K562 (cell line): ENCODE results near the gene MARS2.

Experiments
- HNRNPH1 ChIP-seq: fragments of 200-400 bp; formaldehyde crosslinking; optimal IDR thresholded peaks from 2 replicates; pipeline ENCODE3; 2017; ENCODE audit warnings: low read depth, mild to moderate bottlenecking, low read length, moderate library complexity
- SAFB2 ChIP-seq: fragments of 200-400 bp; formaldehyde crosslinking; IDR thresholded peaks from 2 replicates; pipeline ENCODE4 v1.6.1; 2018; ENCODE audit warnings: borderline replicate concordance, low read length, low read depth, moderate library complexity; ENCODE audit not compliant: severe bottlenecking
- TF ChIP-seq, protein P1 (sequence below), 3 experiments: IDR thresholded peaks in 2 of 3; conservative IDR thresholded peaks in 1 of 3; 2 replicates each; pipeline ENCODE4 v1.5.1; 2011 to 2012; ENCODE audit warnings: low read length in 3 of 3, mild to moderate bottlenecking in 3 of 3, control low read depth in 2 of 3, improper control_type of control experiment in 1 of 3, inconsistent platforms in 1 of 3, low read depth in 1 of 3, mixed read lengths in 1 of 3, moderate library complexity in 1 of 3; ENCODE audit not compliant: insufficient read depth in 2 of 3

DNA sequence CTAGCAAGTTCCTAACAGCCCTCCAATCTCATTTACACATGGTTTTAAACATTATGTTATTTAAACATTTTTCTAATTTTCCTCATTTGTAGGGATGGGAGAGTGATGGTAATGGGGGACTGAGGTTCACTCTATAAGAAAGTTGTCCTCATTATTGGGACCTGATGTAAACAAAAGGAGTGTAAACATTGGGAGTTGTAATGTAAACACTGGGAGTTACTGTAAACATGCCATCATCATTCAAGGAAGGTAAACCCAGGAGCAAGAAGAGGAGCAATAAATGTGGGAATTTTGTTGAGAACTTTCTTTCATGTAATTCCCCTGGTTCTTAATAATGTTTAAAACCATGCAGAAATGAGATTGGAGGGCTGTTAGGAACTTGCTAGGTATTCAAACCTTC lies 47.6 kb upstream of the MARS2 start:
- TF ChIP-seq, protein P1, sequence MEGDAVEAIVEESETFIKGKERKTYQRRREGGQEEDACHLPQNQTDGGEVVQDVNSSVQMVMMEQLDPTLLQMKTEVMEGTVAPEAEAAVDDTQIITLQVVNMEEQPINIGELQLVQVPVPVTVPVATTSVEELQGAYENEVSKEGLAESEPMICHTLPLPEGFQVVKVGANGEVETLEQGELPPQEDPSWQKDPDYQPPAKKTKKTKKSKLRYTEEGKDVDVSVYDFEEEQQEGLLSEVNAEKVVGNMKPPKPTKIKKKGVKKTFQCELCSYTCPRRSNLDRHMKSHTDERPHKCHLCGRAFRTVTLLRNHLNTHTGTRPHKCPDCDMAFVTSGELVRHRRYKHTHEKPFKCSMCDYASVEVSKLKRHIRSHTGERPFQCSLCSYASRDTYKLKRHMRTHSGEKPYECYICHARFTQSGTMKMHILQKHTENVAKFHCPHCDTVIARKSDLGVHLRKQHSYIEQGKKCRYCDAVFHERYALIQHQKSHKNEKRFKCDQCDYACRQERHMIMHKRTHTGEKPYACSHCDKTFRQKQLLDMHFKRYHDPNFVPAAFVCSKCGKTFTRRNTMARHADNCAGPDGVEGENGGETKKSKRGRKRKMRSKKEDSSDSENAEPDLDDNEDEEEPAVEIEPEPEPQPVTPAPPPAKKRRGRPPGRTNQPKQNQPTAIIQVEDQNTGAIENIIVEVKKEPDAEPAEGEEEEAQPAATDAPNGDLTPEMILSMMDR (IDR thresholded peaks at IDR 0.05 in 2 of 3, conservative IDR thresholded peaks at IDR 0.05 in 1 of 3; ENCODE audit: insufficient read depth in 2 of 3, low read depth in 1 of 3, low read length in 3 of 3): no peak
- TF ChIP-seq HNRNPH1 (no peak), SAFB2 (no peak)
